DND-41 (cell line): Measurements from ENCODE around the gene KCNJ15.
"Not testable (repeated sequence)": the region's sequence is repeated elsewhere in the genome, so short reads cannot be mapped to it uniquely, and the experiment has no call there.

ENCODE experiments used
- ATAC-seq: fragments of 200-7000 bp; cut with Tn5 transposase; 3 replicates; pipeline ENCODE4 v1.9.1; 2021; ENCODE audit warnings: low read depth; ENCODE audit not compliant: insufficient read depth
- DNase-seq: peaks from one replicate; pipeline ENCODE4 v3.0.0-alpha.2; 2020
- H2AFZ ChIP-seq: 2 replicates; pipeline ENCODE4 v1.6.0; 2012; ENCODE audit warnings: low read depth, low read length
- H3K27ac ChIP-seq: 2 replicates; pipeline ENCODE4 v1.5.1; 2012; ENCODE audit warnings: low read length, inconsistent platforms
- H3K27me3 ChIP-seq: fragments of 200-600 bp; sonication (generic); 2 replicates; pipeline ENCODE4 v1.6.0; 2012; ENCODE audit warnings: low read length, mild to moderate bottlenecking, inconsistent platforms; ENCODE audit not compliant: insufficient read depth, poor library complexity
- H3K36me3 ChIP-seq: 2 replicates; pipeline ENCODE4 v1.5.1; 2012; ENCODE audit warnings: low read length, inconsistent platforms; ENCODE audit not compliant: insufficient read depth
- H3K4me1 ChIP-seq: 2 replicates; pipeline ENCODE4 v1.5.1; 2012; ENCODE audit warnings: mild to moderate bottlenecking, low read length; ENCODE audit not compliant: insufficient read depth
- H3K4me2 ChIP-seq: 2 replicates; pipeline ENCODE4 v1.6.0; 2012; ENCODE audit warnings: mild to moderate bottlenecking, moderate library complexity, low read length, inconsistent platforms; ENCODE audit not compliant: insufficient read depth
- H3K4me3 ChIP-seq, 2 experiments: fragments of 200-600 bp in 1 of 2; shearing (Covaris generic) in 1 of 2; 2 replicates each; pipeline ENCODE4 v1.5.1; 2012 to 2016; ENCODE audit warnings: inconsistent platforms in 2 of 2, low read length in 2 of 2, mild to moderate bottlenecking in 2 of 2, low read depth in 1 of 2, moderate library complexity in 1 of 2
- H3K79me2 ChIP-seq: 2 replicates; pipeline ENCODE4 v1.6.0; 2012; ENCODE audit warnings: low read length, inconsistent platforms; ENCODE audit not compliant: insufficient read depth
- H3K9ac ChIP-seq: 2 replicates; pipeline ENCODE4 v1.6.0; 2012; ENCODE audit warnings: low read depth, mild to moderate bottlenecking, inconsistent platforms, low read length, moderate library complexity
- H3K9me3 ChIP-seq: 2 replicates; pipeline ENCODE4 v1.5.1; 2012; ENCODE audit warnings: low read length, moderate library complexity, mild to moderate bottlenecking, inconsistent platforms; ENCODE audit not compliant: insufficient read depth, severe bottlenecking
- H4K20me1 ChIP-seq: 2 replicates; pipeline ENCODE4 v1.6.0; 2012; ENCODE audit warnings: low read length; ENCODE audit not compliant: insufficient read depth
- CTCF ChIP-seq: IDR thresholded peaks from 2 replicates; pipeline ENCODE4 v1.5.1; 2012; ENCODE audit warnings: borderline replicate concordance, low read length, moderate library complexity, mild to moderate bottlenecking; ENCODE audit not compliant: poor library complexity, severe bottlenecking; ENCODE audit errors: extremely low read depth
- EZH2 ChIP-seq: IDR thresholded peaks from 3 replicates; pipeline ENCODE4 v1.6.1; 2012; ENCODE audit warnings: borderline replicate concordance, low read depth, mild to moderate bottlenecking, moderate library complexity, low read length, inconsistent platforms; ENCODE audit not compliant: severe bottlenecking

Gene KCNJ15

DNA sequence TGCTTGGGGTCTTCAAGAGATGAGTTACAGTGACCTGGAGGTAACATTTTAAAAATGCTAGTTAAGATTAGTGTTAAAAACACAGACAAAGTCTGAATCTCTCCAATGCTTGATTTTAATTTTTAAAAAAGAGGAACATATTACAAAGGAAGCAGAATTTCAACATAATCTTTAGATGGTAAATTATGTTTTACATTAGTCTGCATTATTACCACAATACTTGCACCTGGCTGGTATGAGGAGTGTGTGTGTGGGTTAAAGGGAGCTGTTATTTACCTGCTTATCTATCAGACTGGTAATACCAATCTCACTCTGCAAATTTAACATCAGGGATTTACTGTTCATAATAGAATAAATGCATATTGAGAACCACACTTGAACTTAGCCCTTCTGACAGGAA is 10.3 kb upstream of the KCNJ15 start:
- Histone ChIP-seq H3K36me3 (no peaks in the 10 kb centered on the region), H3K9ac (no peak overlapping the region), H3K79me2 (no peaks in the 10 kb centered on the region), H4K20me1 (no peaks in the 10 kb centered on the region), H3K4me1 (no peaks in the 10 kb centered on the region), H3K4me2 (no peak overlapping the region), H3K27me3 (peaks cover 8% of the 10 kb centered on the region), H2AFZ (no peak overlapping the region), H3K27ac (no peak overlapping the region), H3K4me3 (no peak overlapping the region), H3K9me3 (no peaks in the 10 kb centered on the region)
- ATAC-seq = no peak
- no peak for DNase-seq
- no peak for TF ChIP-seq CTCF

GRCh38 chr21:38247054-38247453 is 9.7 kb upstream of the KCNJ15 start:
- H3K79me2 ChIP-seq, H3K27me3 ChIP-seq, H3K4me2 ChIP-seq, H4K20me1 ChIP-seq, H3K9me3 ChIP-seq, H3K4me1 ChIP-seq, H3K36me3 ChIP-seq, ATAC-seq, H3K27ac ChIP-seq, H3K4me3 ChIP-seq, DNase-seq, H2AFZ ChIP-seq, H3K9ac ChIP-seq: not testable (repeated sequence)

GRCh38 chr21:38247738-38248510 is 8.9 kb upstream of the KCNJ15 start:
- no peak overlapping the region for H3K4me3 ChIP-seq
- no peaks in the 10 kb centered on the region for H3K79me2 ChIP-seq
- H3K27me3 ChIP-seq = peaks cover 3% of the 10 kb centered on the region
- no peaks in the 10 kb centered on the region for H3K9me3 ChIP-seq
- ATAC-seq = no peak
- no peak overlapping the region for H3K27ac ChIP-seq
- TF ChIP-seq EZH2 = no peak
- TF ChIP-seq CTCF = no peak
- H3K4me2 ChIP-seq = no peak overlapping the region
- H3K4me1 ChIP-seq = no peaks in the 10 kb centered on the region
- no peak for DNase-seq
- H4K20me1 ChIP-seq = no peaks in the 10 kb centered on the region
- no peaks in the 10 kb centered on the region for H3K36me3 ChIP-seq
- no peak overlapping the region for H2AFZ ChIP-seq
- no peak overlapping the region for H3K9ac ChIP-seq

- Histone ChIP-seq H2AFZ (no peak overlapping the region), H3K79me2 (no peaks in the 10 kb centered on the region), H3K4me2 (no peak overlapping the region), H3K9ac (no peak overlapping the region), H3K4me3 (no peak overlapping the region), H3K27me3 (peaks cover 7% of the 10 kb centered on the region), H3K36me3 (no peaks in the 10 kb centered on the region), H3K27ac (no peak overlapping the region), H3K9me3 (no peaks in the 10 kb centered on the region), H4K20me1 (no peaks in the 10 kb centered on the region), H3K4me1 (no peaks in the 10 kb centered on the region)
- no peak for DNase-seq
- no peak for ATAC-seq
- TF ChIP-seq EZH2 (no peak), CTCF (no peak)
These were observed 7.5 kb upstream of the KCNJ15 start for GRCh38 chr21:38249256-38249655.
